ENCODE measurements around the gene MFRP. TPM values are rescaled to one million over a fixed set of nuclear protein-coding genes. Genes with fewer than 3 reads are reported as not detected.
A peak's percentile ranks its signal among the peaks of the same experiment; 100 is the strongest.

The MFRP gene
- total RNA-seq, 3 donors from 2014 or later = not detected

DNA sequence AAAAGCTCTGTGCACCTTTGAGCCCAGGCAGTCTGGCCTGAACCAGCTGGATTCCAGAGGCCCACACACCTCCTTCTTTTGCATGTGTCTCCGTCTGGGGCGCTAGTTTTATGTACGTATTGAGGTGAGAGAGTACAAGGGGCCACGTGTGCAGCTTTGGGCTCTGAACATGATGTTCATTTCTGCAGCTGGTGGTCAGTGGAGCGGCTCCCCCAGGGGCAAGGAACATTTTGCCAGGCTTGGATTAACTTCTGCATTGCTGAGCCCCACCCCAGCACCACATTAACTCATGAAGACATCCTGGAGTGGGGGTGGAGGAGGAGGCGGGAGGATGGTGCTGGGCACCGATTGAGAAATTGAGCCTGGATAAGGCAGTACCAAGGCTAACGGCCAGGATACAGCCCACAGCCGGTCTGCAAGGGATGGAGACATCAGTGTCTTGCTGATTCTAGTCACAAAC, 21.2 kb upstream of the MFRP start:
- Mint-ChIP-seq H3K9me3 (no peaks in the 10 kb centered on the region), H3K4me3 (no peak overlapping the region), H3K36me3 (ENCODE audit: insufficient read depth) (no peaks in the 10 kb centered on the region), H3K4me1 (ENCODE audit: low read depth) (peaks cover 5% of the 10 kb centered on the region), H3K27me3 (ENCODE audit: low read depth) (peaks cover 61% of the 10 kb centered on the region)
- DNase-seq (no peak), ATAC-seq (no peak)

GRCh38 chr11:119366690-119367620, 20.4 kb upstream of the MFRP start:
- peaks cover 8% of the 10 kb centered on the region for H3K4me1 Mint-ChIP-seq (ENCODE audit: low read depth)
- no peak overlapping the region for H3K4me3 Mint-ChIP-seq
- ATAC-seq = no peak
- H3K36me3 Mint-ChIP-seq (ENCODE audit: insufficient read depth) = no peaks in the 10 kb centered on the region
- DNase-seq = no peak
- peaks cover 68% of the 10 kb centered on the region for H3K27me3 Mint-ChIP-seq (ENCODE audit: low read depth)
- H3K9me3 Mint-ChIP-seq = no peaks in the 10 kb centered on the region

- Mint-ChIP-seq H3K27me3 (ENCODE audit: low read depth) (peaks cover 62% of the 10 kb centered on the region), H3K4me3 (no peak overlapping the region), H3K36me3 (ENCODE audit: insufficient read depth) (no peaks in the 10 kb centered on the region), H3K9me3 (no peaks in the 10 kb centered on the region), H3K4me1 (ENCODE audit: low read depth) (peaks cover 11% of the 10 kb centered on the region)
- ATAC-seq (no peak), DNase-seq (no peak)
Observed at GRCh38 chr11:119365071-119365591, 18.6 kb upstream of the MFRP start.

DNA sequence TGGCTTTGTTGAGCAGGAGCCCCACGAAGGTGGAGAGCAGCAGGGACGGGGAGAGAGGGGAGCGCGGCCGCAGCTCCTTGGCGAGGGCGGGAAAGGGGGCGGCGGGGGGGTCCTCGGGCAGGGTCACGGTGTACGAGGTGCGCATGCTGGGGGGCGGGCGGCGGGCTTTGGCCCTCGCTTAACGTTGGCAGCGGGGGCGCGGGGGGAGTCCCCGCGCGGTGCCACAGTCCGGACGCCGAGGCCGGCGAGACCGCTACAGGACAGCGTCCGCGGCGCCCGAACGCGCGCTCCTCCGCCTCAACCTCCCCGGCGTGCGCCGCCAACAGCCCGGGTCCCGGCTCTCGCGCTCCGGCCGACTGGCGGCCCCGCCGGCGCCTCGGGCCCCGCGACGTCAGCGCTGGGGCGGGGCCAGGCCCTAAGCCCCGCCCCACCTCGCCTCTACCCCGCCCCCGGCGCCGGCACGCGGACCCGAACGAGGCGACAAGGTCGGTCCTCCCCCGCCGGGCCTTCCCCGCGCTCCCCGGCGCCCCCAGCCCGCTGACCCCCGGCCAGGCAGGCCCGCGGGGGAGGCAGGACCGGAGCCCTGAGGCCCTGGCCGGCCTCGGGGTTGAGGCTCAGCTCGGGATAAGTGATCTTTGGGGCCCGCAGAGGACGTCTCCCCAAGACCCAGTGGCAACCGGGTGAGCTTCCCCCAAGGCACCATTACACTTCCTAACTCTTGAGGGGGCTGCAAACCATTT, 17.5 kb upstream of the MFRP start:
- peaks cover 11% of the 10 kb centered on the region for H3K4me1 Mint-ChIP-seq (ENCODE audit: low read depth)
- no peaks in the 10 kb centered on the region for H3K9me3 Mint-ChIP-seq
- peaks cover 53% of the 10 kb centered on the region for H3K27me3 Mint-ChIP-seq (ENCODE audit: low read depth)
- H3K36me3 Mint-ChIP-seq (ENCODE audit: insufficient read depth) = no peaks in the 10 kb centered on the region
- peak; percentile 69 to 78 for ATAC-seq
- DNase-seq = peak; percentile 53
- peak overlapping the region; percentile 75 for H3K4me3 Mint-ChIP-seq

DNA sequence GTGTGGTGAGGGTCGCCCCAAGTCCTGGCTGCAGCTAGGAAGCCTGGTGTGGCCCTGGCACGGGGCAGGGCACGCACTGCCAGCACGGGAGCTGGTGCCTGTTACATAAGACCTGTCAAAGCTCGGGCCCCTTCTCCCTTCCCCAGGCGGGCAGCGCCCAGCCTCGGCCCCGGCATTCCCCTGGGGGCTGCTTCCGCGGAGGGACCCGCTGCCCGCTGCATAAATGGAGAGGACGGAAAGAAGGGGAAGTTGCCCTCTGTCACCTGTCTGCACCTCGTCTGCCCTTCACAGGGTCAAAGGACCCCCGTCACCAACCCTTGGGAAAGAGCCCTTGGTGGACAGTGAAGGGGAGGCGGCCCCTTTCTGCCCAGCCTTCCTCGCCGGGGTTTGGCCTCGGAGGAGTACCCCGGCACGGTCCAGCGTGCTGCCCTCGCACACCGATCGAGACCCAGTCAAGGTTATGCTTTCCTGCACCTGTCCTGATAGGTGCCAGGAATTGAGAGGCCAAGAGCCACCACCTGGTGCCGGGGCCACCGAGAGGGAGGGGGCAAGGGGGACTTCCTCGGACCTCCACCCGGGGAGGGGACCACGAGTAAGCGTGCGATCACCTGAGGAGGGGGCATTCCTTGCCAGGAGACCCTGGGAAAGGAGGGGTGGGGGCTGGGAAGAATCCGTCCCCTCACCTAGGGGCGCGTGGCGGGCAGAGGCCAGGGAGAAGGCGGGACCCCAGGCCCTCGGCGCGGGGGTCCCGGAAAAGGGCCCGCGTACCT, 16.8 kb upstream of the MFRP start:
- Mint-ChIP-seq H3K4me3 (peak overlapping the region; percentile 43), H3K27me3 (ENCODE audit: low read depth) (peaks cover 50% of the 10 kb centered on the region)

DNA sequence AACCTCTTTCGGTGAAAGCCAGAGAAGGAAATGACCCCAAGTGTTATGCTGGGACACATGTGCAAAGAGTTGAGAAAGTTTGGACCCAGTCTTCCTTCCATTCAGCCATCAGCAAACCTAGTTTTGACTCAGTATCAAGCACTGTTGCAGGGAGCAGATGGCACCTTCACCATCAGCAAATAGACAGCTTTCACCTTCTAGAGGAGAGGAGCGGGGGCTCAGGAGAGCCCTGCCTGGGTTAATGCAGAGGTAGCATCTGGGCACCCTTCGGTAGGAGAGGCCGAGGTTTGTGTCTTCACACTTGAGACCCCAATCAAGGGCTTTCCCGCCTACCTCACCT, 16.2 kb upstream of the MFRP start:
- Mint-ChIP-seq H3K4me3 (peak overlapping the region; percentile 43), H3K27me3 (ENCODE audit: low read depth) (peaks cover 46% of the 10 kb centered on the region)
- ATAC-seq = no peak

More for the DNA sequence above, 16.8 kb upstream of the MFRP start:
- ATAC-seq (no peak), DNase-seq (no peak)
- Mint-ChIP-seq H3K4me1 (ENCODE audit: low read depth) (peaks cover 11% of the 10 kb centered on the region), H3K9me3 (no peaks in the 10 kb centered on the region), H3K36me3 (ENCODE audit: insufficient read depth) (no peaks in the 10 kb centered on the region)

GRCh38 chr11:119361941-119362725, 15.6 kb upstream of the MFRP start:
- peaks cover 12% of the 10 kb centered on the region for H3K4me1 Mint-ChIP-seq (ENCODE audit: low read depth)
- DNase-seq (no peak), ATAC-seq (no peak)
- H3K27me3 Mint-ChIP-seq (ENCODE audit: low read depth) = peaks cover 45% of the 10 kb centered on the region
- peak overlapping the region; percentile 33 for H3K4me3 Mint-ChIP-seq
- H3K36me3 Mint-ChIP-seq (ENCODE audit: insufficient read depth) = no peaks in the 10 kb centered on the region
- H3K9me3 Mint-ChIP-seq = no peaks in the 10 kb centered on the region

More for the DNA sequence above, 16.2 kb upstream of the MFRP start:
- Mint-ChIP-seq H3K4me1 (ENCODE audit: low read depth) (peaks cover 11% of the 10 kb centered on the region), H3K36me3 (ENCODE audit: insufficient read depth) (no peaks in the 10 kb centered on the region), H3K9me3 (no peaks in the 10 kb centered on the region)
- no peak for DNase-seq

- Mint-ChIP-seq H3K4me1 (ENCODE audit: low read depth) (peaks cover 12% of the 10 kb centered on the region), H3K9me3 (no peaks in the 10 kb centered on the region), H3K36me3 (ENCODE audit: insufficient read depth) (no peaks in the 10 kb centered on the region), H3K4me3 (no peak overlapping the region), H3K27me3 (ENCODE audit: low read depth) (peaks cover 36% of the 10 kb centered on the region)
- ATAC-seq (peak; percentile 79 to 84), DNase-seq (no peak)
Observed at GRCh38 chr11:119361056-119361787, 14.7 kb upstream of the MFRP start.

GRCh38 chr11:119359365-119360214, 13.1 kb upstream of the MFRP start:
- H3K36me3 Mint-ChIP-seq (ENCODE audit: insufficient read depth) = no peaks in the 10 kb centered on the region
- no peak overlapping the region for H3K4me3 Mint-ChIP-seq

GRCh38 chr11:119357074-119357473, 10.6 kb upstream of the MFRP start:
- peaks cover 4% of the 10 kb centered on the region for H3K4me1 Mint-ChIP-seq (ENCODE audit: low read depth)
- no peaks in the 10 kb centered on the region for H3K36me3 Mint-ChIP-seq (ENCODE audit: insufficient read depth)
- H3K27me3 Mint-ChIP-seq (ENCODE audit: low read depth) = peaks cover 14% of the 10 kb centered on the region
- H3K9me3 Mint-ChIP-seq = no peaks in the 10 kb centered on the region
- H3K4me3 Mint-ChIP-seq = peak overlapping the region; percentile 67
- no peak for ATAC-seq
- no peak for DNase-seq

More at GRCh38 chr11:119359365-119360214, 13.1 kb upstream of the MFRP start:
- DNase-seq (no peak), ATAC-seq (no peak)
- Mint-ChIP-seq H3K9me3 (no peaks in the 10 kb centered on the region), H3K27me3 (ENCODE audit: low read depth) (peaks cover 24% of the 10 kb centered on the region), H3K4me1 (ENCODE audit: low read depth) (peaks cover 10% of the 10 kb centered on the region)

GRCh38 chr11:119356349-119357031, 10.0 kb upstream of the MFRP start:
- ATAC-seq = peak; percentile 88 to 89
- Mint-ChIP-seq H3K9me3 (no peaks in the 10 kb centered on the region), H3K4me3 (peak overlapping the region; percentile 82), H3K4me1 (ENCODE audit: low read depth) (peaks cover 4% of the 10 kb centered on the region), H3K27me3 (ENCODE audit: low read depth) (peaks cover 17% of the 10 kb centered on the region), H3K36me3 (ENCODE audit: insufficient read depth) (no peaks in the 10 kb centered on the region)
- peak; percentile 63 for DNase-seq

Measured in activated T-cell treated with anti-CD3 and anti-CD28 coated beads, Interleukin-2, amount 50 U/mL, for 4 hours (primary cell).